HEK293 (cell line): ENCODE measurements around the gene KCNQ2.

Experiments
- CTCF ChIA-PET: fragments of 350-600 bp; formaldehyde crosslinking; extraction: SDS; loops from one replicate; lab custom pipeline; 2021; ENCODE audit warnings: antibody characterized with exemption; lab: Yijun Ruan, JAX
- POLR2A ChIA-PET: fragments of 300-600 bp; formaldehyde crosslinking; extraction: SDS; loops from one replicate; lab custom pipeline; 2020; ENCODE audit warnings: antibody characterized with exemption, inconsistent platforms; lab: Yijun Ruan, JAX
- H3K27ac ChIP-seq: fragments of 200-500 bp; sonication (Bioruptor generic); 2 replicates; pipeline ENCODE4 v1.5.1; 2014; ENCODE audit warnings: low read depth, low read length, control low read depth, inconsistent platforms; ENCODE audit errors: extremely low read depth
- H3K36me3 ChIP-seq, 2 experiments: fragments of 200-500 bp in 1 of 2; sonication (Bioruptor generic) in 1 of 2; 1 replicate in 1 of 2; 2 replicates in 1 of 2; pipeline ENCODE4 v1.5.1; 2014 to 2017; ENCODE audit warnings: inconsistent platforms in 2 of 2, low read length in 2 of 2; ENCODE audit not compliant: control insufficient read depth in 2 of 2, insufficient read depth in 1 of 2
- H3K4me1 ChIP-seq: fragments of 200-500 bp; sonication (Bioruptor generic); 2 replicates; pipeline ENCODE4 v1.5.1; 2014; ENCODE audit warnings: mild to moderate bottlenecking, low read length, inconsistent platforms; ENCODE audit not compliant: control insufficient read depth, insufficient read depth
- H3K4me3 ChIP-seq: 2 replicates; pipeline ENCODE4 v1.5.1; 2011; ENCODE audit warnings: low read depth, mild to moderate bottlenecking, control low read depth, low read length, moderate library complexity
- H3K9me3 ChIP-seq: fragments of 200-500 bp; sonication (Bioruptor generic); 2 replicates; pipeline ENCODE4 v1.5.1; 2014; ENCODE audit warnings: low read depth, low read length, inconsistent platforms; ENCODE audit not compliant: control insufficient read depth, insufficient read depth
- ZNF155 ChIP-seq: fragments of 450-650 bp; formaldehyde crosslinking; IDR thresholded peaks from 2 replicates; pipeline ENCODE4 v1.5.1; 2016; ENCODE audit warnings: missing biosample characterization, missing genetic modification characterization
- ZNF157 ChIP-seq: fragments of 450-650 bp; formaldehyde crosslinking; IDR thresholded peaks from 2 replicates; pipeline ENCODE4 v1.5.1; 2016; ENCODE audit warnings: missing biosample characterization, missing genetic modification characterization
- ZNF350 ChIP-seq: fragments of 450-650 bp; formaldehyde crosslinking; IDR thresholded peaks from 2 replicates; pipeline ENCODE4 v1.5.0; 2017; ENCODE audit warnings: missing biosample characterization, mild to moderate bottlenecking, missing genetic modification characterization
- ZNF404 ChIP-seq: fragments of 450-650 bp; formaldehyde crosslinking; IDR thresholded peaks from 2 replicates; pipeline ENCODE4 v1.5.1; 2017; ENCODE audit warnings: missing biosample characterization, missing genetic modification characterization
- ZNF544 ChIP-seq: fragments of 450-650 bp; formaldehyde crosslinking; IDR thresholded peaks from 2 replicates; pipeline ENCODE4 v1.5.0; 2017; ENCODE audit warnings: missing biosample characterization, missing genetic modification characterization
- ZNF670 ChIP-seq: fragments of 450-650 bp; formaldehyde crosslinking; IDR thresholded peaks from 2 replicates; pipeline ENCODE4 v1.5.1; 2016; ENCODE audit warnings: missing biosample characterization, missing genetic modification characterization, low read depth
- ZNF677 ChIP-seq: fragments of 450-650 bp; IDR thresholded peaks from 2 replicates; pipeline ENCODE4 v1.5.0; 2018; ENCODE audit warnings: missing biosample characterization, mild to moderate bottlenecking, missing genetic modification characterization, moderate library complexity
- ZNF792 ChIP-seq: fragments of 450-650 bp; formaldehyde crosslinking; IDR thresholded peaks from 2 replicates; pipeline ENCODE4 v1.5.1; 2016; ENCODE audit warnings: missing biosample characterization, missing genetic modification characterization
- TF ChIP-seq, protein P1 (sequence below): fragments of 450-650 bp; formaldehyde crosslinking; IDR thresholded peaks from 2 replicates; pipeline ENCODE4 v1.5.1; 2016; ENCODE audit warnings: missing biosample characterization, missing genetic modification characterization, borderline replicate concordance
- TF ChIP-seq, protein P2 (sequence below): fragments of 450-650 bp; IDR thresholded peaks from 2 replicates; pipeline ENCODE4 v1.5.1; 2018; ENCODE audit warnings: missing biosample characterization, mild to moderate bottlenecking, missing genetic modification characterization
- TF ChIP-seq, protein P3 (sequence below): fragments of 450-650 bp; formaldehyde crosslinking; IDR thresholded peaks from 2 replicates; pipeline ENCODE4 v1.5.1; 2016; ENCODE audit warnings: missing biosample characterization, missing genetic modification characterization
- TF ChIP-seq, protein P4 (sequence below): fragments of 450-650 bp; formaldehyde crosslinking; IDR thresholded peaks from 2 replicates; pipeline ENCODE4 v1.5.1; 2016; ENCODE audit warnings: missing biosample characterization, missing genetic modification characterization
- TF ChIP-seq, protein P5 (sequence below): fragments of 450-650 bp; IDR thresholded peaks from 2 replicates; pipeline ENCODE4 v1.5.1; 2018; ENCODE audit warnings: missing biosample characterization, missing genetic modification characterization

Gene KCNQ2

DNA sequence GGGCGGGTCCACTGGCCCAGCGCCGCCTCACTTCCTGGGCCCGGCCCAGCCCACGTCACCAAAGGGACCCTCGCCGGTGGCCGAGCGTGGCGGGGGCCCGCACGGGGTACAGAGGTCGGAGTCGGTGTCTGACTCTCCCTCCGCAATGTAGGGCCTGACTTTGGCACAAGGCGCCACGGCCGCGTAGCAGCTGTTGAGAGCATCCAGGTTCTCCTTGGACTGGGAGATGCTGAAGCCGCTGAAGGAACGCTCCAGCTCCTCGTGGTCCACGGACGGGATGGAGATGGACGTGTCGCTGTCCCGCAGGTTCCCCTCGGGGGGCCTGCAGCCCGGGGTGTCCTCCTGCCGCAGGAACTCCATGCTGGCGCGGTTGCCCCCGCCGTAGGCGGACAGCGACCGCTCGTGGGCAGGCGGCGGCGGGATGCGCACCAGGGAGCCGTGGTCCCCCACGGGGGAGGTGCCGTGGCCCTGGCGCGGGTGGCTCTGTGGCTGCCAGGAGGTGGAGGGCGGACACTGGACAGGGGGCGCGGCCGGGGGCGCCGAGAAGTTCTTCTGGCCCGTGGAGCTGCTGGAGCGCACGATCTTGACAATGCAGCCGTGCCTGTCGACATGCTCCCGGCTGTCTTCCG lies 65.7 kb downstream of the KCNQ2 start (continued):
- TF ChIP-seq, protein P1, sequence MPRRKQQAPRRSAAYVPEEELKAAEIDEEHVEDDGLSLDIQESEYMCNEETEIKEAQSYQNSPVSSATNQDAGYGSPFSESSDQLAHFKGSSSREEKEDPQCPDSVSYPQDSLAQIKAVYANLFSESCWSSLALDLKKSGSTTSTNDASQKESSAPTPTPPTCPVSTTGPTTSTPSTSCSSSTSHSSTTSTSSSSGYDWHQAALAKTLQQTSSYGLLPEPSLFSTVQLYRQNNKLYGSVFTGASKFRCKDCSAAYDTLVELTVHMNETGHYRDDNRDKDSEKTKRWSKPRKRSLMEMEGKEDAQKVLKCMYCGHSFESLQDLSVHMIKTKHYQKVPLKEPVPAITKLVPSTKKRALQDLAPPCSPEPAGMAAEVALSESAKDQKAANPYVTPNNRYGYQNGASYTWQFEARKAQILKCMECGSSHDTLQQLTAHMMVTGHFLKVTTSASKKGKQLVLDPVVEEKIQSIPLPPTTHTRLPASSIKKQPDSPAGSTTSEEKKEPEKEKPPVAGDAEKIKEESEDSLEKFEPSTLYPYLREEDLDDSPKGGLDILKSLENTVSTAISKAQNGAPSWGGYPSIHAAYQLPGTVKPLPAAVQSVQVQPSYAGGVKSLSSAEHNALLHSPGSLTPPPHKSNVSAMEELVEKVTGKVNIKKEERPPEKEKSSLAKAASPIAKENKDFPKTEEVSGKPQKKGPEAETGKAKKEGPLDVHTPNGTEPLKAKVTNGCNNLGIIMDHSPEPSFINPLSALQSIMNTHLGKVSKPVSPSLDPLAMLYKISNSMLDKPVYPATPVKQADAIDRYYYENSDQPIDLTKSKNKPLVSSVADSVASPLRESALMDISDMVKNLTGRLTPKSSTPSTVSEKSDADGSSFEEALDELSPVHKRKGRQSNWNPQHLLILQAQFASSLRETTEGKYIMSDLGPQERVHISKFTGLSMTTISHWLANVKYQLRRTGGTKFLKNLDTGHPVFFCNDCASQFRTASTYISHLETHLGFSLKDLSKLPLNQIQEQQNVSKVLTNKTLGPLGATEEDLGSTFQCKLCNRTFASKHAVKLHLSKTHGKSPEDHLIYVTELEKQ (tag by site-specific recombination): no peak
- TF ChIP-seq, all 188 proteins: peak for 0

DNA sequence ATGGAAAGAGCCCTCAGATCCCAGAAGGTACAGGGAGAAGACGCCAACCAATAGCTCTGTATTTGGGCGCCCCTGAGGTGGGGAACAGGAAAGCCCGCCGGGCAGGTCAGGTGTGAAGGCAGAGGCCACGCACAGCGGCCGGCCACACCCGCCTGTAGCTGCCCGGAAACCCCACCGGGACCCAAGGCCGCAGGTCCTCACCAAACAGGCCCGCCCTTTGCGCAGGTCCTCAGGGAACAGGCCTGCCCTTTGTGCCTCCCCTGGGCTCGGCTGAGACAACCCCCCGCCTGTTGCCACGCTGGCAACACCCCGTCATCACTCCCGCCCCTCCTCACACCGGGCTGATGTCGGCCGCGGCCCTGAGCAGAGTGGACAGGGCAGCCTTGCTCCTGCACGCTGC lies 66.4 kb downstream of the KCNQ2 start:
- no peaks in the 10 kb centered on the region for H3K36me3 ChIP-seq
- H3K9me3 ChIP-seq: no peaks in the 10 kb centered on the region
- TF ChIP-seq ZNF157 (tag by site-specific recombination) (no peak), ZNF677 (tag by site-specific recombination) (no peak), ZNF404 (tag by site-specific recombination) (no peak), ZNF155 (no peak), ZNF350 (no peak), ZNF670 (tag by site-specific recombination) (no peak), ZNF792 (tag by site-specific recombination) (no peak), ZNF544 (tag by site-specific recombination) (no peak)
- TF ChIP-seq, protein P2, sequence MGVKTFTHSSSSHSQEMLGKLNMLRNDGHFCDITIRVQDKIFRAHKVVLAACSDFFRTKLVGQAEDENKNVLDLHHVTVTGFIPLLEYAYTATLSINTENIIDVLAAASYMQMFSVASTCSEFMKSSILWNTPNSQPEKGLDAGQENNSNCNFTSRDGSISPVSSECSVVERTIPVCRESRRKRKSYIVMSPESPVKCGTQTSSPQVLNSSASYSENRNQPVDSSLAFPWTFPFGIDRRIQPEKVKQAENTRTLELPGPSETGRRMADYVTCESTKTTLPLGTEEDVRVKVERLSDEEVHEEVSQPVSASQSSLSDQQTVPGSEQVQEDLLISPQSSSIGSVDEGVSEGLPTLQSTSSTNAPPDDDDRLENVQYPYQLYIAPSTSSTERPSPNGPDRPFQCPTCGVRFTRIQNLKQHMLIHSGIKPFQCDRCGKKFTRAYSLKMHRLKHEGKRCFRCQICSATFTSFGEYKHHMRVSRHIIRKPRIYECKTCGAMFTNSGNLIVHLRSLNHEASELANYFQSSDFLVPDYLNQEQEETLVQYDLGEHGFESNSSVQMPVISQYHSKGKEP (tag by site-specific recombination): no peak
- TF ChIP-seq, protein P3, sequence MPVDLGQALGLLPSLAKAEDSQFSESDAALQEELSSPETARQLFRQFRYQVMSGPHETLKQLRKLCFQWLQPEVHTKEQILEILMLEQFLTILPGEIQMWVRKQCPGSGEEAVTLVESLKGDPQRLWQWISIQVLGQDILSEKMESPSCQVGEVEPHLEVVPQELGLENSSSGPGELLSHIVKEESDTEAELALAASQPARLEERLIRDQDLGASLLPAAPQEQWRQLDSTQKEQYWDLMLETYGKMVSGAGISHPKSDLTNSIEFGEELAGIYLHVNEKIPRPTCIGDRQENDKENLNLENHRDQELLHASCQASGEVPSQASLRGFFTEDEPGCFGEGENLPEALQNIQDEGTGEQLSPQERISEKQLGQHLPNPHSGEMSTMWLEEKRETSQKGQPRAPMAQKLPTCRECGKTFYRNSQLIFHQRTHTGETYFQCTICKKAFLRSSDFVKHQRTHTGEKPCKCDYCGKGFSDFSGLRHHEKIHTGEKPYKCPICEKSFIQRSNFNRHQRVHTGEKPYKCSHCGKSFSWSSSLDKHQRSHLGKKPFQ (tag by site-specific recombination): no peak
- TF ChIP-seq, protein P4, sequence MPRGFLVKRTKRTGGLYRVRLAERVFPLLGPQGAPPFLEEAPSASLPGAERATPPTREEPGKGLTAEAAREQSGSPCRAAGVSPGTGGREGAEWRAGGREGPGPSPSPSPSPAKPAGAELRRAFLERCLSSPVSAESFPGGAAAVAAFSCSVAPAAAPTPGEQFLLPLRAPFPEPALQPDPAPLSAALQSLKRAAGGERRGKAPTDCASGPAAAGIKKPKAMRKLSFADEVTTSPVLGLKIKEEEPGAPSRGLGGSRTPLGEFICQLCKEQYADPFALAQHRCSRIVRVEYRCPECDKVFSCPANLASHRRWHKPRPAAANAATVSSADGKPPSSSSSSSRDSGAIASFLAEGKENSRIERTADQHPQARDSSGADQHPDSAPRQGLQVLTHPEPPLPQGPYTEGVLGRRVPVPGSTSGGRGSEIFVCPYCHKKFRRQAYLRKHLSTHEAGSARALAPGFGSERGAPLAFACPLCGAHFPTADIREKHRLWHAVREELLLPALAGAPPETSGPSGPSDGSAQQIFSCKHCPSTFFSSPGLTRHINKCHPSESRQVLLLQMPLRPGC (tag by site-specific recombination): no peak
- TF ChIP-seq, protein P5, sequence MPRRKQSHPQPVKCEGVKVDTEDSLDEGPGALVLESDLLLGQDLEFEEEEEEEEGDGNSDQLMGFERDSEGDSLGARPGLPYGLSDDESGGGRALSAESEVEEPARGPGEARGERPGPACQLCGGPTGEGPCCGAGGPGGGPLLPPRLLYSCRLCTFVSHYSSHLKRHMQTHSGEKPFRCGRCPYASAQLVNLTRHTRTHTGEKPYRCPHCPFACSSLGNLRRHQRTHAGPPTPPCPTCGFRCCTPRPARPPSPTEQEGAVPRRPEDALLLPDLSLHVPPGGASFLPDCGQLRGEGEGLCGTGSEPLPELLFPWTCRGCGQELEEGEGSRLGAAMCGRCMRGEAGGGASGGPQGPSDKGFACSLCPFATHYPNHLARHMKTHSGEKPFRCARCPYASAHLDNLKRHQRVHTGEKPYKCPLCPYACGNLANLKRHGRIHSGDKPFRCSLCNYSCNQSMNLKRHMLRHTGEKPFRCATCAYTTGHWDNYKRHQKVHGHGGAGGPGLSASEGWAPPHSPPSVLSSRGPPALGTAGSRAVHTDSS: no peak
- CTCF ChIA-PET: interaction anchor here (0.5 kb wide), 1 partner anchor 29 kb away, joined by 3 read pairs; no protein-coding TSS in a partner anchor
- no peak overlapping the region for H3K27ac ChIP-seq
- no peak overlapping the region for H3K4me3 ChIP-seq
- POLR2A ChIA-PET: no interaction called here
- H3K4me1 ChIP-seq: no peaks in the 10 kb centered on the region
